Measurements from ENCODE around the gene LDLRAD3. TPM values are rescaled to one million over a fixed set of nuclear protein-coding genes. Genes with fewer than 3 reads are reported as not detected.
"Not testable (repeated sequence)": the region's sequence is repeated elsewhere in the genome, so short reads cannot be mapped to it uniquely, and the experiment has no call there.

LDLRAD3 gene, protein sequence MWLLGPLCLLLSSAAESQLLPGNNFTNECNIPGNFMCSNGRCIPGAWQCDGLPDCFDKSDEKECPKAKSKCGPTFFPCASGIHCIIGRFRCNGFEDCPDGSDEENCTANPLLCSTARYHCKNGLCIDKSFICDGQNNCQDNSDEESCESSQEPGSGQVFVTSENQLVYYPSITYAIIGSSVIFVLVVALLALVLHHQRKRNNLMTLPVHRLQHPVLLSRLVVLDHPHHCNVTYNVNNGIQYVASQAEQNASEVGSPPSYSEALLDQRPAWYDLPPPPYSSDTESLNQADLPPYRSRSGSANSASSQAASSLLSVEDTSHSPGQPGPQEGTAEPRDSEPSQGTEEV
- 10 to 100 TPM; 20.7 to 27.0 (median 23.5) TPM for polyA plus RNA-seq (ENCODE audit: insufficient read length in 10 of 10)
- long read RNA-seq, donor 1, transcript LDLRAD3-201 (6 exons, 3,798 nt) = major isoform, 5 of 28 reads
- long read RNA-seq, donor 1, partial matches to known transcripts = 22 of 28 reads
- long read RNA-seq, donor 1, other reads (novel, unspliced or antisense) = 0 of 28 reads
- long read RNA-seq, donor 2, partial matches to known transcripts = 0 of 4 reads
- long read RNA-seq, donor 2, other reads (novel, unspliced or antisense) = 0 of 4 reads
- long read RNA-seq, donor 3 = 0 reads
- long read RNA-seq, donor 4, partial matches to known transcripts = 38 of 41 reads
- long read RNA-seq, donor 4, other reads (novel, unspliced or antisense) = 0 of 41 reads
- long read RNA-seq, donor 5, transcript LDLRAD3-201 (6 exons, 3,798 nt) = major isoform, 6 of 46 reads
- long read RNA-seq, donor 5, partial matches to known transcripts = 40 of 46 reads
- long read RNA-seq, donor 5, other reads (novel, unspliced or antisense) = 0 of 46 reads
- long read RNA-seq, donor 6, transcript LDLRAD3-201 (6 exons, 3,798 nt) = major isoform, 5 of 5 reads
- long read RNA-seq, donor 6, partial matches to known transcripts = 0 of 5 reads
- long read RNA-seq, donor 6, other reads (novel, unspliced or antisense) = 0 of 5 reads
- long read RNA-seq, donor 7, transcript LDLRAD3-201 (6 exons, 3,798 nt) = major isoform, 5 of 6 reads
- long read RNA-seq, donor 7, partial matches to known transcripts = 0 of 6 reads
- long read RNA-seq, donor 7, other reads (novel, unspliced or antisense) = 0 of 6 reads
- long read RNA-seq, donor 8, transcript LDLRAD3-201 (6 exons, 3,798 nt) = major isoform, 5 of 5 reads
- long read RNA-seq, donor 8, partial matches to known transcripts = 0 of 5 reads
- long read RNA-seq, donor 8, other reads (novel, unspliced or antisense) = 0 of 5 reads
- long read RNA-seq, donor 9 = 0 reads

- DNase-seq = peak; percentile 78 to 96 (median 85)
These were observed at the start of gene LDLRAD3 for GRCh38 chr11:35943713-35944502. TSS of gene LDLRAD3 (plus strand) at chr11:35944062. CDS start at chr11:35944099, 37 bp downstream.

DNA sequence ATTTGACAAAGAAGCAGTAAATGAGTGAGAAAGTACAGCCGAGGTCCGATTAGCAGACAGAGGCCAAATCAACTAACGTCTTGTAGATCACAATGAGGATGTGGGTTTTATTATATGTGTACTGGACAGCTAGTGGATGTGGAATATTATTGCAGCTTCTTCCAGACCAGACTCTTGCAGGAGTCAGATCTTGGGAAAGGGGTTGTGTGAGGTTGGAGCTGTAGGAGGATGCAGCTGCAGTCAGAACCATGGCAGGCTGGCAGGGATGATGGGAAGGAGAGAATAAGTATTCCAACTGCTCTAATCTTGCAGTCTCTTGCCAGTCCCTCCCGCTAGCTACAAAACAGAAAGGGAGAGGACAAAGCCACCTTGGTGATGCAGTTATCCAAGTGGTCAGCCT lies 46.8 kb upstream of the LDLRAD3 start:
- no peak for DNase-seq

DNA sequence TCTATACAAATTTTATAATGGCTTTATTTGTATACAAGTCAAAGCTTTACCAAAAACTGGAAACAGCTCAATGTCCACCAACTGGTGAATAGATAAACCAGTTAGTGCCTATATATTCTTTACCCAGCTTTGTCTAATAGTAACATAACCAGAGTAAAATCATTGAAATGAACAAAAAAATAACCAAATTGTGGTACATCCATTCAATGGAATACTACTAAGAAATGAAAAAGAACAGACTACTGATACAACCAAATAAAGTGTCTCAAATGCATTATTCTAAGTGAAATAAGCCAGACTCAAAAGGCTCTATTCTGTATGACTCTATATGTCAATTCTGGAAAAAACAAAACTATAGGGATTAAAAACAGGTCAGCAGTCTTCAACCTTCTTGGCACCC lies 40.9 kb upstream of the LDLRAD3 start:
- no peak for DNase-seq

DNA sequence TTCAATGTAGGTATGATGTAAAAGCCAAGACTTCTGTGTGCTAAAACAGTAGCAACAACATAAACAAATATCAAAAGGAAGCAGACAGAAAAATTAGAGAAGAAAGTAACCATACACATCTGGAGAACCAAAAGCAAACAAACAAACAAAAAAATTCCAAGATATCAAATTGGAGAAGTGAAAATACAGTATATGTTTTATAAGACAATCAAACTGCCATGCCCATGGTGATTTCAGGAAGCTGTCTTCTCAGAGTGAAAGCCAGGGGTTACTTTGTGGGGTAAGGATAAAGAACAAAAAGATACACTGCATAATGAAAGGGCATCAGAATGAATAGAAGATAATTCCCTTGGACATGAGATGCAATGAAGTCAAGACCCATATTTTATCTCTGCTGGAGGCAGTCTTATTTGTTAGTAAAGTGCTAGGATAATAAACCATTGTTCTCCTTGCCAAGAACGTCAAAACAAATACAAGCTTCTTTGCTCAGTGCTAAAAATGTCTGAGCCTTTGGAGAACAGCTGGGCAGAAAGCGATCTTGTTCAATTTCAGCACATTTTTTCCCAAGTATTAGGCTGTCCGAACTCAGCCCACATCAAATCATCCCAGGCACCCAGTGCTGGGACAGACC lies 38.1 kb upstream of the LDLRAD3 start:
- DNase-seq = peak in 1 of 3 donors; percentile 50

GRCh38 chr11:35906277-35906661 lies 37.6 kb upstream of the LDLRAD3 start:
- no peak for DNase-seq

DNA sequence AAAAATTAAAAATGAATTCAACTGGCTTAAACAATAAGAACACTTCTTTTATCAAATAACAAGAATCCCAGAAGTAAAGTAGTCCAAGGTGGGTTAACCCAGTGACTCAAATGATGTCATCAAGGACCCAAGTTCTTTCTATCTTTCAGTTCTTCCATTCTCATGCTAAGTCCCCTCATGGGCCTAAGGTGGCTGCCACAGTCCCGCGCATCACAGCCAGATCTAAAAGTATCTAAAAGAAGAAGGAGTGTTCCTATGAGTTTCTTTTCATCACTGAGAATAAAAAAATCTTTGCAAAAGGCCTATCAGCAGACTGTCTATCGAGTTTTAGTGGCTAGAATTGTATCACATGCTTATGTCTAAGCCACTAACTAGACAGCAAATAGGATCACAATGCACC lies 37.2 kb upstream of the LDLRAD3 start:
- no peak for DNase-seq

- peak in 1 of 3 donors; percentile 37 for DNase-seq
These were observed 36.0 kb upstream of the LDLRAD3 start for GRCh38 chr11:35907648-35908431.

DNA sequence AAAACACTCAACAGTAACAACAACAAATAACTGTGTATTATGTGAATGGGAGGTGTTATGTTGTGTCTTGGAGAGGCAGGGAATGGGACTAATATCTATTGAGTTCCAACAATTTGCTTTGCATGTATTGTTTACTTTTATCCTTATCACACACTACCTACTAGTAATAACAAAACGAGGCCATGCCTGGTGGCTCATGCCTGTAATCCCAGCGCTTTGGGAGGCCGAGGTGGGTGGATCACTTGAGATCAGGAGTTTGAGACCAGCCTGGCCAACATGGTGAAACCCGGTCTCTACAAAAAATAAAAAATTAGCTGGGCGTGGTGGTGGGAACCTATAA lies 35.5 kb upstream of the LDLRAD3 start:
- DNase-seq = not testable (repeated sequence)

DNA sequence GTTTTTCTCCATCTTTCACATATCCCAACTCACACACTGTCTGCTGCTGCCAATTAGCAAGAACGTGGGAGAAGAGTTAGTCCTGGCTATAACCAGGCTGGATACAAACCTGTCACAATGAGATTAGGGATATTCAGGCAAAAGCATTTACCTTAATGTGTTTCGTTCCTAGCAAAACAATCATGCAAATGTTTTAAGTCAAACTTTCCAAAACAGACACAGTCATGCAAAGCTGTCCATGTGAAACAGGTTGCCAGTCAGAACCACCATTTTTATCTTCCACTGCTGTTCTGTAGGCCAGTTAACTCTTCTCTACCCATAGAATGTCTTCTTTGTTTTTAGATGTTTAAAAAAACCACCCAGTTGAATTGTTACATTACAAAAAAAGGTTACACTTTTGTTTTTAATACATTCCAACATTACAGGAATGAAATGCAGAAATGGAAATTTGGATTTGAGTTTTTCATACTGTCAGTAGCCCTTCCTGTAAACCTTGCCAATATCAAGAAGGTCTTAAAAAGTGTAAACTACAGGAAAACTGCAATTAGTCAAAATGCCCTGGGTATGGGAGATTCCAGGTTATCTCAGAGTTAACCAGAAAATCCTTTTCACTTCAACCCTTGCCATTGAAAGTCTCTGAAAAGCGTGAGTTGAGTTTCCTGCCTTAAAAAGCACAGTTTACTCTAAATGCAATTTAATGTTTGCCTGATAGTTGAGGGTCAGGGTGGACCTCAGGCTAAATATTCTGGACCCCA lies 34.2 kb upstream of the LDLRAD3 start:
- no peak for DNase-seq

DNA sequence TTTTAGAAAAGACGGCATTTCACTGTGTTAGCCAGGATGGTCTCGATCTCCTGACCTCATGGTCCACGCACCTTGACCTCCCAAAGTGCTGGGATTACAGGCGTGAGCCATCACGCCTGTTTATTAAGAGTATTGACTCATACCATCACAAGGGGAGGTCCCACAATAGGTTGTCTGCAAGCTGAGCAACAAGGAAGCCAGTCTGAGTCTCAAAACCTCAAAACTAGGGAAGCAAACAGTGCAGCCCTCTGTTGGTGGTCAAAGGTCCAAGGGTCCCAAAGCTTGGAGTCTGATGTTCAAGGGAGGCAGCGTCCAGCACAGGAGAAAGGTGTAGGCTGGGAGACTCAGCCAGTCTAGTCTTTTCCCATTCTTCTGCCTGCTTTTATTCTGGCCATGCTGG lies 32.8 kb upstream of the LDLRAD3 start:
- DNase-seq = no peak

DNA sequence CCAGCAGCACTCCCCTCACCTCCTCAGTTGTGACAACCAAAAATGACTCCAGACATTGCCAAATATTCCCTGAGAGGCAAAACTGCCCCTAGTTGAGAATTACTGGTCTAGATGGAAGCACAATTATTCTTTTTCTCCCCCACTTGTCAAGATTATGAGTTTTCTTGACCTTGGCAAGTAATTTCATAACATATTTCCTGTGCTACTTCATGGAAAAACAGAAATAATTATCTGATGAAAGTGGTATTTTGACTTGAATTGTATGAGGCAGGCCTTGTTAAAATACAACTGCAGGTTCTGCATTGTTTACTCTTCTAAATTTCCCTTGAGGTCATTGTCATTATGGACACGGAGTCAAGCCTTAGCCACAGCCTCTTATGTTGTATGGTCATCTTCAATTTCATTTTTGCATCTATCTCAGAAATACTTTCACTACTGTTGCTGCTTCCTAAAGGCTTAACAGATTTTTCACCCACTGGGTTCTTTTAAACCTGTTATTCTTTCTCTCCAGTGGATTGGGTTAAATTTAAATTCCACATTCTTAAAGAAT lies 32.2 kb upstream of the LDLRAD3 start:
- no peak for DNase-seq

DNA sequence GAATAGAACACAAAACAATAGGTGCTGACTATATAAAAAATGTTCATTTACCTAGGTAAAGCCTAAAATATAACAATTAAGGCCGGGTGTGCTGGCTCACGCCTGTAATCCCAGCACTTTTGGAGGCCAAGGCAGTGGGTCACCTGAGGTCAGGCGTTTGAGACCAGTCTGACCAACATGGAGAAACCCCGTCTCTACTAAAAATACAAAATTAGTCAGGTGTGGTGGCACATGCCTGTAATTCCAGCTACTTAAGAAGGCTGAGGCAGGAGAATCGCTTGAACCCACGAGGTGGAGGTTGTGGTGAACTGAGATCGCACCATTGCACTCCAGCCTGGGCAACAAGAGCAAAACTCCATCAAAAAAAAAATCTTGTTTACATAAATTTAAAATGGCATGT lies 31.4 kb upstream of the LDLRAD3 start:
- not testable (repeated sequence) for DNase-seq

- peak in 1 of 3 donors; percentile 33 for DNase-seq
These were observed 30.8 kb upstream of the LDLRAD3 start for GRCh38 chr11:35912883-35913624.

- DNase-seq = no peak
These were observed 29.0 kb upstream of the LDLRAD3 start for GRCh38 chr11:35914816-35915215.

- no peak for DNase-seq
These were observed 27.6 kb upstream of the LDLRAD3 start for GRCh38 chr11:35916270-35916669.

- no peak for DNase-seq
These were observed 26.2 kb upstream of the LDLRAD3 start for GRCh38 chr11:35917676-35918075.

DNA sequence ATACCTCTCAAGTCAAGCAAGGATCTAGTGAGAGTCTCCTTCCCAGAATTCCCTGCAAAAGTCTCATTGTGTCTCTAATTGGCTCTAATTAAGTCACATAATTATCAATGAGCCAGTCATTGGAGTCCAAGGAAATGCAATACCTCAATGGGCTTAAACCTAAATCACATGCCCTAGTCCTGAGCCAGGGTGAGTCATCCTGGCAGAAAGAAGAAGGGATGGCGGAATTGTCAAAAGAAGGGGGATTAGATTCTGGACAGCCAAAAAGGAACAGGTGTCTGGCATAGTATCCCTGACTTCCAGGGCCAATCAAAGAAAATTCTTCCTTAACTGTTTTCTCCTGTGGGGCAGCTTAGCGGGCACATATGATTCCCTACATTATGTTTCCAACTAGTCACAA lies 25.1 kb upstream of the LDLRAD3 start:
- DNase-seq = no peak

- DNase-seq = no peak
These were observed 24.6 kb upstream of the LDLRAD3 start for GRCh38 chr11:35919244-35919643.

Data from muscle of back (tissue), 13 donors.